GM18873 (cell line): ENCODE data around the gene PFKL.

Experiments
- ATAC-seq: cut with Tn5 transposase; IDR thresholded peaks from one replicate; pipeline ENCODE4 v1.9.1; 2021; ENCODE audit warnings: mild to moderate bottlenecking, moderate library complexity, moderate number of reproducible peaks; ENCODE audit not compliant: unreplicated experiment, low FRiP score

Gene PFKL

GRCh38 chr21:44325386-44326271 lies 25.8 kb downstream of the PFKL start:
- ATAC-seq = no peak

GRCh38 chr21:44326272-44326647 lies 26.4 kb downstream of the PFKL start:
- ATAC-seq = no peak

- no peak for ATAC-seq
These were observed 27.1 kb downstream of the PFKL start for GRCh38 chr21:44326716-44327602.

- no peak for ATAC-seq
These were observed 27.7 kb downstream of the PFKL start for GRCh38 chr21:44327603-44327974.

- no peak for ATAC-seq
These were observed 28.5 kb downstream of the PFKL start for GRCh38 chr21:44328242-44328895.

- ATAC-seq = no peak
These were observed 29.4 kb downstream of the PFKL start for GRCh38 chr21:44329086-44329889.

- no peak for ATAC-seq
These were observed 30.3 kb downstream of the PFKL start for GRCh38 chr21:44329971-44330681.

GRCh38 chr21:44330698-44331097 lies 30.8 kb downstream of the PFKL start:
- ATAC-seq = no peak

- ATAC-seq = no peak
These were observed 31.4 kb downstream of the PFKL start for GRCh38 chr21:44331209-44331608.

- no peak for ATAC-seq
These were observed 31.9 kb downstream of the PFKL start for GRCh38 chr21:44331650-44332307.

GRCh38 chr21:44332383-44332782 lies 32.5 kb downstream of the PFKL start:
- ATAC-seq = no peak

GRCh38 chr21:44332965-44333364 lies 33.1 kb downstream of the PFKL start:
- ATAC-seq = no peak

GRCh38 chr21:44333509-44334328 lies 33.9 kb downstream of the PFKL start:
- ATAC-seq = no peak

GRCh38 chr21:44334329-44335030 lies 34.6 kb downstream of the PFKL start:
- ATAC-seq = no peak

- no peak for ATAC-seq
These were observed 35.6 kb downstream of the PFKL start for GRCh38 chr21:44335266-44336059.

- ATAC-seq = no peak
These were observed 37.6 kb downstream of the PFKL start for GRCh38 chr21:44337449-44337848.
